Embryonic facial prominence (tissue), 1 donor: ENCODE data around the gene COPZ1.
"Not testable (repeated sequence)": the region's sequence is repeated elsewhere in the genome, so short reads cannot be mapped to it uniquely, and the experiment has no call there.

ENCODE experiments used
- DNase-seq: peaks from one replicate; pipeline ENCODE4 v3.0.0-alpha.2; 2016; ENCODE audit errors: extremely low spot score

COPZ1 gene

DNA sequence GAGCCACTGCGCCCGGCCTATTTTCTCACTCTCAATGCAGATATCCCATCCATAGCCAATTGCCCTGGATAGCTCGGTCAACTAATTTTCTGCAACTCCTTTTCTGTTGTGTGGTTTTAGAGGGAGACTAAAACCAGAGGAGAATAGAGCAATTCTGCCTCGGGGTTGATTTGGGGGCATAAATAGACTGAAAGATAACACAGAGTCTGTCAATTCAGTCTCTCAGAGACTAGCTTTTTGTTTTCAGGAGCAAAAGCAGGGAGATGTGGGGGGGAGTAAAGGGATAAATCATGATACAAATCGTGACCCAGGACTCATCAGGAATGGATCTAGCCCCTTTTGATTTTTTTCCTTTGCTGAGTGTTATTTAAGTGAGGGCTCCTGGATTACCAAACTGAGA, 6.5 kb downstream of the COPZ1 start:
- DNase-seq: no peak

DNA sequence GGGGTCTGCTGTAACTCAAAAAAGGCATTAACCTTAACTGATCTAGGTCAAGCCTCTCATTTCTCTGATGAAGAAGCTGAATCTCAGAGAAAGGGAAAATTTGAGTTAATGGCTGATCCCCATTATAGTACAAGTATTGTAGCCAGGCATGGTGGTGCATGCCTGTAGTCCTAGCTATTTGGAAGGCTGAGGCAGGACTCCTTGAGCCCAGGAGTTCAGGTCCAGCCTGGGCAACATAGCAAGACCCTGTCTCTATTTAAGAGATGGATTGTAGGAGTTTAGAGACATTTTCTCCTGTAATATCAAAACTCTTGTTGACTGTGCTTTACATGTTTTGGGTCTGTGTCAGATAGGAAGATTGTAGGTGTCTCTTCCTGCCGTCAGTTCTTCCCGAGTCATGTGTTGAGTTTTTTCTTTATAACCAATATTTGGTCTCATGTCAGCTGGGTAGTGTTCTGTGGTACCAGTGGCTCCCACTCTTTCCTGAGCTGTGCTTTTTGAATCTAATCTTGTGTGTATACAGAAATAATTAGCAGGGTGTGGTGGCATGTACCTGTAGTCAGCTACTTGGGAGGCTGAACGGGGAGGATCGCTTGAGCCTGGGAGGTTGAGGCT, 8.6 kb downstream of the COPZ1 start:
- DNase-seq: no peak

DNA sequence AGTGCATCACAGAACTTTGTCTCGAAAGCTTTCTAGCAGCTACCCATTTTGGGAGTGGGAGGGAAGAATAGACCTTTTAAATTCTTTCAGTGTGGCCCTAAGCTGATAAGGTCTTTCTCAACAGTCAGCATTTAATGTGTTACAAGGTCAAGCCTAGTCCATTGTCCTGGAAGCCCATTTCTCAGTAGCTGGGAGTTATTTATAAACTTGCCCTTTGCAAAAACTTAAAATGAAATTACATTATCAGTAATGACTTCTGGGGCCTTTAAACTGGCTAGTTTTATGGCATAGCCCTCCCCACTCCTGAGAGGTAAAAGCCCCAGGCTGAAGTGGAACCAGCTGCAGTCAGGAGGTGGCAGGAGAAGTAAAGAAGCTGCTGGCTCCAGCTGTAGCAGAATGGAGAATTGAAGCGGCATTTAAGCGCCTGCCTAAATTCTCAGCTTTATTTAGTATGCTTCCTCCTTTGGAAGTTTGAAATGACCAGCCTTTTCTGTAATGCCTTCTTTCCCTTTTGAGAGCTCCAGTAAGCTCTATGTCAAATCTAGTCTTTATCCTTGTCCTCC, 12.4 kb downstream of the COPZ1 start:
- DNase-seq: no peak

DNA sequence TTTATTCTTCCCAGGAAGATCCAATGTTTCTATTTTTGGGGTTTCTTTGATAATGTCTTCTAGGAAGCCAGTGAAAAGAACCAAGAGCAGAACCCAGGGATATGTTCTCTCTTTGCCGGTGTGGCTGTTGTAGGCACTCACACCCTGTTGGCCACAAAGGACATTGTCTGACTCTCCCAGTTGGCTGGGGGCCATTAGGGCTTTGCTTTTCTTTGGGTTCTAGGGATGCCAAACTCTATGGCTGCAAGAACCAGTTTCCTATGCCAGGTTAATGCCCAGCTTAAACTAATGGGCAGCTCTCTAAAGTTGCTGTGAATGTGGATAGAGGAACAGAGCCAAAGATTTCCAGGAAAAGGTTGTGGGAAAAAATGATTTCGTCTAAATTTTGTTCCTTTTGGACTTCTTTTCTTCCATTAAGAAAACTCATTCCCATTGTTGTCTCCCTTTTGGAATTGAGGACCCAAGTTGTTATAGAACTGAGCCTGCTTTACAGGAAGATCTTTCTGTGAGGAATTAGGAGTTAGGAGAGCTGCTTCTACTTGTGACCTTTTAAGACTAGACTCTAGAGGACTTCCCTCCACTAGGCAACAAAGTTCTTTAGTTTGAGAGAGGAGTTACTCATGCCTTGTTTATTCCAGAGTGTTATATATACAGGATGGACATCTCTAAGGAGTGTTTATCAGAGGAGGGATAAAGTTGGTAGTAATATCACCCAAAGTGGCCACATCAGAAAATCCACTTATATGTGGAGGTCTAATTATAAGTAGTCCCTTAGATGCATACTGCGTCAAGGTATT, 13.1 kb downstream of the COPZ1 start:
- no peak for DNase-seq

DNA sequence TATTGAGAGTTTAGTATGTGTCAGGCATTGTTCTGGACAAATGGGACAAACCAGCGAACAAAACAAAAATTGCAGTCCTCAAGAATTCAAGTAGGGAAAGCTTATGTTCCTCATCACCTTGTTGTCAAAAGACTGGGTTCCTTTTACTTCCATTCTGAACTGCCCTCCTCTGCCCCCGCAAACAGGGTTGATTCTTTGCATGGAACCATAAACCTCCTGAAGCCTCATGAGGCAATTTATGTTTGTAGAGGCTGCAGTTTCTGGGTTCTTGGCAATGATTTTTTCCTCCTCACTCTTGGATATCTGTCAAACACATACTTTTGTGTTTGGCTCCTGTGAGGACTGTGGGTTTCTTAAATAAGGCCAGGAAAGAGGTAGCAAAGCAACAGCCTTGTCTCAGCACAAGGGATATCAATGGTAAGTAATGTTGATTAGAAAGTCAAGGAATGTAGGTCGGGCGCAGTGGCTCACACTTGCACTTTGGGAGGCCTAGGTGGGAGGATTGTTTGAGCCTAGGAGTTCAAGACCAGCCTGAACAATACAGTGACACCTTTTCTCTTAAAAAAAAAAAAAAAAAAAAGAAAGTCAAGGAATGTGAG, 13.9 kb downstream of the COPZ1 start:
- no peak for DNase-seq

DNA sequence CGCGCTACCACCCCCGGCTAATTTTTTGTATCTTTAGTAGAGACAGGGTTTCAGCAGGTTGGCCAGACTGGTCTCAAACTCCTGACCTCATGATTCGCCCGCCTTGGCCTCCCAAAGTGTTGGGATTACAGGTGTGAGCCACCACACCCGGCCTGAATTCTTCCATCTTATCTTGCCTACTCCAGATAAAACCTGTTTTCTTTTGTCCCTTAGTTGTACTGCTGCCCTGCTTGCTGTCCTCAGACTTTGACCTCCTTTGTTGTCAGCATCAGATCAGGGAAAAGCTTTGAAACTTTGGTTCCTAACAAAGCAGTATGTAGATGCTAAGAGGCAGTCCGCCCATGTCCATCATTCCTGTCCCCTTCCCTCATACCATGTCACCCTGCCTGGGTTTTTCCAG, 15.9 kb downstream of the COPZ1 start:
- DNase-seq: no peak

DNA sequence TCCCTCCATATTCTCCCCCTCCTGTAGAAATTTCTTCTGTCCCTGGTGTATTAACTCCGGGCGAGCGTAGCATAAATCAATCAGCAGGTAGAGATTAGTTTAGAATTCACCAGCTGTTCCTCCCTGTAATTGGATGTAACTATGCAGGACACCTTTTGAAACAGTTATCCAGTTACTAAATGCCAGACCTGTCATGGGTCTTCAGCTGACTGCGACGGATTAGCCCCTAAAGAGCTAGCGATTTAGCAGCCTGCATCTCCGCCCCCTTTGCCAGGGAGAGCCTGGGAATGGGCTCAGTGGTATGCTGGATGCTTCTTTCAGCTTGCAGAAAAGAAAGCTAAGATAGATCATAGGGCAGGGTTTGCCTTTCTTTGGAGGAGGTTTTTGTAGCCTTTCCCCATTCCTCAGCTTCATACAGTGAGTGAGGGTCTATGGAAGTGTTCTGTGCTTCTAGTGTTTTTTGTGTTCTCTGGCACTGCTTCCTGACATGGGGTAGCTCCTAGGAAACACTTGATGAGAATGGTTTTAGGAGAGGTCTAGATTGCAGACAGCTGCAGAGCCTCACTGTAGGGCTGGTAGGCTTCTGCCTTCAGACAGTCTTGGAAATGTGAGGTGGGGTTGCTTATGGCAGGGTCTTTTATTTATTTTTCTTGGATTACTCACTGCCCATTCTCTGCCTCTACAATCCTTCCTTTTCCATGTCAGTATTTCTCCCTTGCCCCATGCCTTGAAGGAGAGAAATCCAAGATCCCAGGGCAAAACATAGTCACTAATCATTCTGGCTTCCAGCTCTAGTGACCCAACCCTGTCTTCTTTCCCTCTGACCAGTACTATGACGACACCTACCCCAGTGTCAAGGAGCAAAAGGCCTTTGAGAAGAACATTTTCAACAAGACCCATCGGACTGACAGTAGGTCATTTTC, 16.7 kb downstream of the COPZ1 start:
- no peak for DNase-seq

DNA sequence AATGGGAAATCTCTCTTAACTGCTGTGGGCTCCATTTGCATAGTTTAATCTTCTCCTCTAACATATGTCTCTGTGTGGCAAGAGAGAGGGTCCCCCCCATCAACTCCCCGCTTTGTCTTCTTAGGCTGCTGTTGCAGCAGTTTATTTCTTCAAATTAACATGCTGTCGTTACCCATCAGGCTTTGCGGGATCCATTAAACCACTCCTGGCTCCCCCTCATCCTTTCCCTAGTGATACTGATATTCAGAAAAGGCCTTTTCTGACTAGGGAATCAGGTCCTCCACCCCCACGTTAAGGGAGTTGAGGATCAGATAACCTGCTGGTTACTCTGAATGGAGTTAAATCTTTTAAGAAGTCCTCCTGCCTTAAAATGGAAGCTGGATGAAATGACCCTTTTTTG, 24.1 kb downstream of the COPZ1 start:
- no peak for DNase-seq

DNA sequence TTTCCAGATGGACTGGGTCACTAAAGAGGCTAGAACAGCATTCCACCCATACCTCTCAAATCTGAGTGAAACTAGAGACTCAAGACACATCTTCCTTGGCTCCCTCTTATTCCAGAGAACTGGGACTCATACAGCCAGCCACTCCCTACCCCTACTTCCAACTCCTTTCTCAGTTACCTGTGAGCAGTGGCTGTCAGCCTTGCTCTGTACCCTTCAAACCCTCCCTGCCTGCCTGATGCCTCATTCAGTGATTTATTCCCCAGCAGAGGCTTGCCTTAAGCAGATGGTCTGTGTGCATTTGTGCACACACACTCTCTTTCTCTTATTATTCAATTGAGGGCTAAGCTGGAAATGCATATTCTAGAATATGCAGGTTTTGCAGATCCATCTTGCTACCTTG, 24.7 kb downstream of the COPZ1 start:
- no peak for DNase-seq

DNA sequence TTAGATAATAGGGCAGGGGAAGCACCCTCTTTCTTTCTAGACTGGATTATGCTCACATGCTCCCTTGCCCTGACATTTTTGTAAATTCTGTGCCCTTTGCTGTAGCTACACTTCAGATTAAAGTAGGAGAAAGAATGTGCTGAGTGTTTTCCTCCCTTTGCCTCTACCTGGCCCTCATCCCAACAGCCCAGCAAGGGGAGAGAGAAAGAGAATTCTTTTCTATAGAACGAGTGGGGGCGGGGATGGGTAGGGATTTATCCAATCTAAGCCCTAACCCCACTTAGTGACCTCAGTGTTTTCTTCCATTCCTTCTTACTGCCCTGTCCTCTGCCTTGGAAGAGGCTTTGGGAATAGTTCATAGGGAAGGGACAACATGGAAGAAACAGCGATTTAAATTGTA, 25.8 kb downstream of the COPZ1 start:
- no peak for DNase-seq

DNA sequence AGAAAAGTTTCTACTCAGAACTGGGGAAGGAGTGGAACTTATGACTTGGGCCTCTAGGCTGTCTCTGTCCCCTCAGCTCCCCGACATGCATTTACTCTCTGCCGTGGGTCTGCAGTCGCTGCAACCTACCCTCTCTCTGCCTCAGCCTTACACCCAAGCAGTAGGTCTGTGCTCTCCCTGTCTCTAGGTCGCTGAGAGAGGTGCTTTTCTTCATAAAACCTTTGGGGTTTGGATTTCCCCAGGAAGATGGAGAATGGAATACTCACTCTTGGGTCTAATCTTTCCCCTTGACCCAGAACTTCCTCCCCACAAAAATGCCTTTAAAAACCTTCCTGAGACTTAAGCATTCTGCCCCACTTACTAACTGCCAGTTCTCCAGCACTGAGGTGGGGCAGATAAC, 26.4 kb downstream of the COPZ1 start:
- no peak for DNase-seq

DNA sequence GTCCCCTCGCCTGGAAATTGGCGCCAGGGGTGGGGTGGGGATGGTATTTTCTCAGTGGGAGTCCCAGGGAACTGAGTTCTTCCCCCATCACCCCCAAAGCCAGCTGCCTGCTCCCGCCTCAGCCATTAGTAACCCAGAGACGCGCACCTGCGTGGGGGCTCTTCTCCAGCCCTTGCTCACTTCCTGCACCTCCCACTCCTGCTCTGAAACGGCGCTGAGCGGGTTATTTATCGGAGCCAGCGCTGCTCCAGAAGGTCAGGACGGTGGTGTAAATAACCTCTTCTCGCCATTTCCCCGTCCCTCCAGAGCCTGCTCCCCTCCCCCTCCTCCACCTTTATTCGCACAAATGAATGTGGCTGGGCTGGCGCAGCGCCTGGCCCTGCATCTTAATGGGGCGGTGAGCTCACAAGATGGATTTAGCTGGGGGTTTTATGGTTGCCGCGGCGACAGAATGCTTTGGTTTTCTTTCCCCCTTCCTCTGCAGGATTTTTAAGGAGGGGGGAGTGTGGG, 27.1 kb downstream of the COPZ1 start:
- peak; percentile 80 for DNase-seq

DNA sequence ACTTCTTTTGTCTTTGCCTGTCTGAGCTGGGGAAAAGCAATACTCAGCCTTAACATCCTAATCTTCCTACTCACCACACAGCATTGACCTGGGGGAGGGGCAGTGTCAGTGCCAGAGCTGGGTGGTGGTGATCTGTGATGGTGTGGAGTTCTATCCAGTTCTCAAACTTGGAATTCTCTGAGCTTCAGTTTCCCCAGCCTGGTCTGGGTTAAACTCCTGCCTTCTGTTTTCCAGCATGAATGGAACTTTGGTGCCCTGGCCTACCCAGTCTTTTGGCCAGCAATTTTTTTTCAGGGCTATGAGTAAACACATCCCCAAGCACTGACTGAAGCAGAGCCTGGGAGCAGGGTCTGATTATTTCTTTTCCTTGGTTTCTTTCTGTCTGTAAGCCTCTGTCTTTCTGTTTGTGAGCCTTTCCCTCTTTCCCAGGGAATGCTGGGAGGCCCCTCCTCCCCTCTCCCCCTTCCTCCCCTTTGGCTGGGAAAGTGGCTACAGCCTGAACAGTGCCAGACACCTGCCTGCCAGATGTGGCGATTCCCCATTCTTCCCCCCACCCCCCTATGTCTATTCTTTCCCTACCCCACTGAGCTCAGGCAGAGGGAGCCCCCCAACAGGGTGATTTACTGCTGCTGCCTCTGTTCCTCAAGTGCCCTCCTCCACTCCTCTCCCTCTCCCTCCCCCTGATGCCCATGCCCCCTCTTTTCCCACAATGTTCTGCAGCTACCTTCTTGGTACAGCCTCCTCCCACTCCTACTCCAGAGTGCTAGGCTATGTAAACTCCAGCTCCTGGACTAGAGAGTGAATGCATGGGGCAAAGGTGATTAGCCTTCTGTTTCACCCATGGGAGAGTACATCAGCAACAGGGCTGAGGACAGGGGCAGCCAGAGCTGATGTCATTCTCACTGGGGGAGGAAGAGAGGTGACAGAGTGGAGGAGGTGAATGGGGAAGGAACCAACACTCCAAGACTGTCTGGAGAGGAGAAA, 28.3 kb downstream of the COPZ1 start:
- peak; percentile 75 for DNase-seq

DNA sequence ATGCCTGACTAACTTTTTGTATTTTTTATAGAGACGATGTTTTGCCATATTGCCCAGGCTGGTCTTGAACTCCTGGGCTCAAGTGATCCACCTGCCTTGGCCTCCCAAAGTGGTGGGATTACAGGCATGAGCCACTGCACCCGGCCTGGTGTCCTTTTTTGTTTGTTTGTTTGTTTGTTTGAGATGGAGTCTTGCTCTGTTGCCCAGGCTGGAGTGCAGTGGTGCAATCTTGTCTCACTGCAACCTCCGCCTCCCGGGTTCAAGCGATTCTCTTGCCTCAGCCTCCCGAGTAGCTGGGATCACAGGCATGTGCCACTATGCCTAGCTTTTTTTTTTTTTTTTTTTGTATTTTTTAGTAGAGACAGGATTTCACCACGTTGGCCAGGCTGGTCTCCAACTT, 29.3 kb downstream of the COPZ1 start:
- not testable (repeated sequence) for DNase-seq

DNA sequence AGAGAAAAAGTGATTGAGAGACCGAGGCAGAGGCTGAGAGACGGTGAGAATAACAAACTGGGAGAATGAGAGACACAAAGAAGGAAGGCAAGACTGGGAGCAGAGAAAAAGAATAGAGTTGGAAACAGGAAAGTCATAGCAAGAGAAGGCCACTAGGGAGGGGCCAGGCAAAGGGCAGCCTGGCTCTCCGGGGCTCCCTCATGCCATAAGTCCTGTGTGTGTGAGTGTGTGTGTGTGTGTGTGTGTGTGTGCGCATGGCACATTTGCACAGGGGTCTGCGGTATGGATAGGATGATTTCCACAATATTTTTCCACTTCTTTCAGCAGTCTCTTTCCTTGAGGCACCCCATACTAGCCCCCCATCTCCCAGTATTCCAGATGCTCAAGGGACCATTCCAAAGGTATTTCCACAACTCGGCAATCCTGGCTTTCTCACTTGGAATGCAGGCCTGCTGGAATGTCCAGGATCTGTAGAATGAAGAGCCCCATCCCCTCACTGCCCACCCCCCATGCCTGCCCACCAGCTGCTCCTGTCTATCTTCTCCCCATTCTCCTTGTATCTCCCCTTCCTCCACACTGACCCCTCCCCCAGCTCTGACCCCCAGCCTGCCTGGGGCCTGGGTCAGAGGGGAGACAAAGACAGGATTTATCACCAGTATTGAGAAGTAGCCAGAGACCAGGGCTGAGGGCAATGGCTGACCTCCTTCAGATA, 30.3 kb downstream of the COPZ1 start:
- no peak for DNase-seq

DNA sequence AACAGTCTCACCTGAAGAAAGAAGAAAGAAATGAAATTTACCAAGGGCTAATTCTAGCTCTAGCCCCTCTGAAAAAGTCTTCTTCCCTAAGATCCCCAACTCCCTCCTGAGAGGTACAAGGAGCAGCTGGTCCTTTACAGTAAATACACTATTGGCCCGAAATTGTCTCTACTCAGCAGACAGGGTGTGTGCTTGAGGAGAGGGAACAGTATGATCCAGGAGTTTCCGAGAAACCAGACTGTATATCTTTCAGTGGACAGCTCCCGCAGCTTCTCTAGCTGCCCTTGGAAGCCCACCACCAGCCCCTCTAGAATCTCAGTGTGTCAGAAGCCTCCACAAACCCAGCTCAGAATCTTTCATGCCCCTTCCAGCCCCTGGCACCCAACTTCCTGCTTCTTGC, 31.3 kb downstream of the COPZ1 start:
- DNase-seq: no peak

DNA sequence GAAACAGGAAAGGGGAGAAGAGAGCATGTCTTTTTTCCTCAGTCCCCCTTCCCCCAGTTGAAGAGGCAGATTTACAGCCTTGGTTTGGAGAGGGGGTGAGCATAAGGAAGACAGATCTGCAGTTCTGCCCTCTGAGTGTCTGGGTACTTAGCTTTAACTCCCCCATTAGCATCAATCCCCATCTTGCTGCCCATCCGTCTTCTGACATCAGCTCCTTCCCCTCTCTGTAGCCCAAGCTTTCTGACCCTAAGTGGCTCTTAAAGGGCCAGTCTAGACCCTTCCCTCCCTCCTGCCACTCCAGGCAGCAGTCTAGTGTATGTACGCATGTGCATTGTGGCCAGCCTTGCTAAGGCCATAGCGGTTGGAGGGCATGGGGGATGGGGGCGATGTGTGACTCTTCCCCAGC, 32.0 kb downstream of the COPZ1 start:
- no peak for DNase-seq

DNA sequence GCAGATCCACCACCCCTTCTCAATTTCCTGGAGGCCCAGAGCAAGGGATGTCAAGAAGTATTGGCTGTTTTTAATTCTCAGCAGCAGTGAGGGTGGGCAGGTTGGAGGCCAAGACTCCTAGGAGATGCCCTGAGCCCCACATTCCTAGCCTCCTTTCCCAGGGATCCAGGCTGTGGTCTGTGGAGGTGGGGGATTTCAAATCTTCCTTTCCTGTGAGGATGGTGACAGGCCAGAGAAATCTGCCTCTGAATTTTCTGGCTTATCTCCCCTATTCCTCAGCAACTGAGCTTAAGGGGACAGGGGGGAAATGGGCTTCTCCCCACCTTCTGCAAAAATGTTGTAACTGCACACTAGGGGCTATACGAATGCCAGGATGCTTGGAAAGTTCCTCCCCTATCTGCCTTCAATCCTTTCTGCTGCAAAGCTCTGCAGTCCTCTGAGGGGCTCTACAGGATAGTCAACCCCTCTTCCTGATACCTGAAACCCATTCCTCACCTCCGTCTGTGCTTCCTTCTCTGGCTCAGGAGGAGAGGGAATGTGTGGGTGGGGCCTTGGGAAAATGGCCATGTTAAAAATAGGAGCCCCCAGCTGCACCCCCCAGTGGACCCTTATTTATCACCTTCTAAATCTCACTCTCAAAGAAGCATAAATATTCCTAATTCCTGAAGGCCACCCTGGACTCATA, 32.7 kb downstream of the COPZ1 start:
- DNase-seq: no peak
